Astrocyte (in vitro differentiated cells and primary cell): ENCODE data around the gene C6orf47.

Experiments
- CTCF ChIP-seq: IDR thresholded peaks from 2 replicates; pipeline ENCODE4 v1.5.1; 2011; ENCODE audit warnings: low read depth, mild to moderate bottlenecking, inconsistent platforms, low read length, moderate library complexity; ENCODE audit not compliant: insufficient read depth
- EZH2 ChIP-seq: IDR thresholded peaks from 2 replicates; pipeline ENCODE4 v1.6.1; 2012; ENCODE audit warnings: mild to moderate bottlenecking, low read length, inconsistent platforms; ENCODE audit not compliant: insufficient read depth

GRCh38 chr6:31631209-31631608, 29.4 kb downstream of the C6orf47 start:
- TF ChIP-seq CTCF (no peak), EZH2 (no peak)
